ENCODE measurements around the gene URI1. TPM values are rescaled to one million over a fixed set of nuclear protein-coding genes. Genes with fewer than 3 reads are reported as not detected.
"Not testable (repeated sequence)": the region's sequence is repeated elsewhere in the genome, so short reads cannot be mapped to it uniquely, and the experiment has no call there.

The URI1 gene
- total and polyA plus RNA-seq, 2 of the 8 experiments (the other 6 are each of a cell fraction or from before 2014, with no cell fraction given) = 27.7 to 64.3 TPM

DNA sequence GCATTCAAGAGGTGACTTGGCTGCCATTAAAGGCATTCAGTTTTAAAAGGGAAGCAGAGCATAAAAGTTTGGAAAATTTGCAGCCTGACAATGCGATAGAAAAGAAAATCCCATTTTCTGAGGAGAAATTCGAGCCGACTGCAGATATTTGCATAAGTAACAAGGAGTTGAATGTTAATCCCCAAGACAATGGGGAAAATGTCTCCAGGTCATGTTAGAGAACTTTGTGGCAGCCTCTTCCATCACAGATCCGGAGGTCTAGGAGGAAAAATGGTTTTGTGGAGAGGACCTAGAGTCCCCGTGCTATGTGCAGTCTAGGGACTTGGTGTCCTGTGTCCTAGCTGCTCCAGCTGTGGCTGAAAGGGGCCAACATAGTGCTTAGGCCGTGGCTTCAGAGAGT, 99.9 kb downstream of the URI1 start:
- 81% methylated on average over 6 of the region's 6 CpGs; no CpG with 5 or more reads in 1 of the 2 experiments for WGBS, 2 experiments (ENCODE audit: extremely low coverage in 1 of 2, insufficient coverage in 1 of 2, insufficient read length in 1 of 2, insufficient replicate concordance in 2 of 2, low coverage in 1 of 2, low lambda C conversion rate in 2 of 2, missing lambda C conversion rate in 1 of 2)
- H3K56ac ChIP-seq (replicated peaks; ENCODE audit: insufficient read length, low read depth, low read length); H3K14ac ChIP-seq (ENCODE audit: insufficient read length); H4K5ac ChIP-seq (ENCODE audit: insufficient read length, low read depth, low read length); H3K4me3 ChIP-seq (ENCODE audit: extremely low read depth in 1 of 4, insufficient read depth in 2 of 4, low read depth in 3 of 4, low read length in 4 of 4); H2AK5ac ChIP-seq (ENCODE audit: low read depth, low read length); H2BK12ac ChIP-seq (ENCODE audit: low read depth, low read length); H3K9ac ChIP-seq (replicated peaks in 1 of 4; ENCODE audit: extremely low read depth in 1 of 4, low read depth in 3 of 4, low read length in 3 of 4); H3K79me2 ChIP-seq (ENCODE audit: control insufficient read depth in 1 of 2, insufficient read depth in 2 of 2, low read length in 2 of 2); DNase-seq (ENCODE audit: low read depth in 1 of 2, low spot score in 2 of 2); H3K27ac ChIP-seq (ENCODE audit: low read depth, low read length); H2BK15ac ChIP-seq (ENCODE audit: low read length); H2BK120ac ChIP-seq (replicated peaks; ENCODE audit: low read depth, low read length); H3K18ac ChIP-seq (ENCODE audit: extremely low read depth, low read length); CTCF ChIA-PET (ENCODE audit: partially characterized antibody); H4K91ac ChIP-seq (replicated peaks; ENCODE audit: insufficient read length, low read length); H2BK5ac ChIP-seq (ENCODE audit: low read depth, low read length); H3K9me3 ChIP-seq (ENCODE audit: insufficient read depth in 2 of 2, low read depth in 1 of 2, low read length in 1 of 2); H3K4ac ChIP-seq (replicated peaks; ENCODE audit: insufficient read length, low read depth, low read length); H3K23ac ChIP-seq (ENCODE audit: insufficient read length); H3K79me1 ChIP-seq (ENCODE audit: low read depth, low read length); H3K36me3 ChIP-seq (ENCODE audit: control insufficient read depth in 2 of 4, insufficient read depth in 4 of 4, low read length in 3 of 4); H4K20me1 ChIP-seq (replicated peaks in 1 of 2; ENCODE audit: control insufficient read depth in 1 of 2, insufficient read depth in 2 of 2, low read length in 2 of 2); H4K8ac ChIP-seq (ENCODE audit: extremely low read depth, insufficient read depth, low read length); H3K23me2 ChIP-seq (ENCODE audit: low read depth, low read length); H3K27me3 ChIP-seq (replicated peaks in 1 of 4; ENCODE audit: control insufficient read depth in 3 of 4, extremely low read depth in 1 of 4, insufficient read depth in 3 of 4, low read length in 3 of 4); H3K4me2 ChIP-seq (ENCODE audit: insufficient read depth in 1 of 2, low read depth in 2 of 2, low read length in 2 of 2); H2AFZ ChIP-seq (ENCODE audit: low read length); H3K4me1 ChIP-seq (replicated peaks in 1 of 4; ENCODE audit: control insufficient read depth in 3 of 4, insufficient read depth in 4 of 4, low read length in 3 of 4); FAIRE-seq; H2BK20ac ChIP-seq (ENCODE audit: low read length): not testable (repeated sequence)
- POLR2A ChIA-PET (ENCODE audit: partially characterized antibody) = interaction anchor here (0.7 kb wide), 1 partner anchor 25 kb away, joined by 3 read pairs; no protein-coding TSS in a partner anchor

DNA sequence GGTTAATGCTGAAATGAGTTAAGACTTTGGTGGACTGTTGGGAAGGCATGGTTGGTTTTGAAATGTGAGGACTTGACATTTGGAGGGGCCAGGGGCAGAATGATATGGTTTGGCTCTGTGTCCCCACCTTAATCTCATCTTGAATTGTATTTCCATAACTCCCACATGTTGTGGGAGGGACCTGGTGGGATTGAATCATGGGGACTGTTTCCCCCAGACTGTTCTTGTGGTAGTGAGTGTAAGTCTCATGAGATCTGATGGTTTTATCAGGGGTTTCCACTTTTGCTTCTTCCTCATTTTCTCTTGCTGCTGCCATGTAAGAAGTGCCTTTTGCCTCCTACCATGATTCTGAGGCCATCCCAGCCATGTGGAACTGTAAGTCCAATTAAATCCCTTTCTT, 101.0 kb downstream of the URI1 start:
- H2BK5ac ChIP-seq (ENCODE audit: low read depth, low read length); H3K56ac ChIP-seq (replicated peaks; ENCODE audit: insufficient read length, low read depth, low read length); H4K5ac ChIP-seq (ENCODE audit: insufficient read length, low read depth, low read length); H3K14ac ChIP-seq (ENCODE audit: insufficient read length); H3K27me3 ChIP-seq (replicated peaks in 1 of 4; ENCODE audit: control insufficient read depth in 3 of 4, extremely low read depth in 1 of 4, insufficient read depth in 3 of 4, low read length in 3 of 4); H3K79me2 ChIP-seq (ENCODE audit: control insufficient read depth in 1 of 2, insufficient read depth in 2 of 2, low read length in 2 of 2); H3K4ac ChIP-seq (replicated peaks; ENCODE audit: insufficient read length, low read depth, low read length); DNase-seq (ENCODE audit: low read depth in 1 of 2, low spot score in 2 of 2); H3K23me2 ChIP-seq (ENCODE audit: low read depth, low read length); H4K20me1 ChIP-seq (replicated peaks in 1 of 2; ENCODE audit: control insufficient read depth in 1 of 2, insufficient read depth in 2 of 2, low read length in 2 of 2); H2BK120ac ChIP-seq (replicated peaks; ENCODE audit: low read depth, low read length); H3K79me1 ChIP-seq (ENCODE audit: low read depth, low read length); H3K27ac ChIP-seq (ENCODE audit: low read depth, low read length); H3K36me3 ChIP-seq (ENCODE audit: control insufficient read depth in 2 of 4, insufficient read depth in 4 of 4, low read length in 3 of 4); H3K4me1 ChIP-seq (replicated peaks in 1 of 4; ENCODE audit: control insufficient read depth in 3 of 4, insufficient read depth in 4 of 4, low read length in 3 of 4); H4K91ac ChIP-seq (replicated peaks; ENCODE audit: insufficient read length, low read length); H2BK12ac ChIP-seq (ENCODE audit: low read depth, low read length); H3K23ac ChIP-seq (ENCODE audit: insufficient read length); H2AFZ ChIP-seq (ENCODE audit: low read length); FAIRE-seq; H3K18ac ChIP-seq (ENCODE audit: extremely low read depth, low read length); H3K4me2 ChIP-seq (ENCODE audit: insufficient read depth in 1 of 2, low read depth in 2 of 2, low read length in 2 of 2); H2BK20ac ChIP-seq (ENCODE audit: low read length); H3K4me3 ChIP-seq (ENCODE audit: extremely low read depth in 1 of 4, insufficient read depth in 2 of 4, low read depth in 3 of 4, low read length in 4 of 4); H2AK5ac ChIP-seq (ENCODE audit: low read depth, low read length); H3K9ac ChIP-seq (replicated peaks in 1 of 4; ENCODE audit: extremely low read depth in 1 of 4, low read depth in 3 of 4, low read length in 3 of 4); POLR2A ChIA-PET (ENCODE audit: partially characterized antibody); H4K8ac ChIP-seq (ENCODE audit: extremely low read depth, insufficient read depth, low read length); H2BK15ac ChIP-seq (ENCODE audit: low read length); H3K9me3 ChIP-seq (ENCODE audit: insufficient read depth in 2 of 2, low read depth in 1 of 2, low read length in 1 of 2): not testable (repeated sequence)
- CTCF ChIA-PET (ENCODE audit: partially characterized antibody) = interaction anchor here (0.9 to 1.1 kb wide), 2 partner anchors 15 to 17 kb away, joined by 3 to 4 read pairs; no protein-coding TSS in a partner anchor

Data from H1 (cell line).